Colonic mucosa (tissue), 4 donors: ENCODE results near the gene CRIP3. TPM values are rescaled to one million over a fixed set of nuclear protein-coding genes. Genes with fewer than 3 reads are reported as not detected.
A peak's percentile ranks its signal among the peaks of the same experiment; 100 is the strongest.

Experiments used
- DNase-seq: peaks from one replicate; pipeline ENCODE4 v3.0.0-alpha.2; 2020
- H3K27ac ChIP-seq: fragments of 200-600 bp; one replicate; pipeline ENCODE4 v1.8.0; 2021
- H3K27me3 ChIP-seq: fragments of 200-600 bp; one replicate; pipeline ENCODE4 v1.8.0; 2021
- H3K36me3 ChIP-seq: fragments of 200-600 bp; one replicate; pipeline ENCODE4 v1.8.0; 2021
- H3K4me1 ChIP-seq: fragments of 200-600 bp; one replicate; pipeline ENCODE4 v1.8.0; 2021; ENCODE audit warnings: mild to moderate bottlenecking
- H3K4me3 ChIP-seq: fragments of 200-600 bp; one replicate; pipeline ENCODE4 v1.8.0; 2021
- H3K9ac ChIP-seq, 2 donors: one replicate each; pipeline ENCODE4 v1.7.0; 2013; ENCODE audit warnings: control low read depth in 2 of 2, low read depth in 2 of 2, low read length in 2 of 2
- H3K9me3 ChIP-seq: fragments of 200-600 bp; one replicate; pipeline ENCODE4 v1.8.0; 2021
- CTCF ChIP-seq: fragments of 200-600 bp; IDR thresholded peaks from one replicate; pipeline ENCODE4 v1.8.0; 2022; ENCODE audit warnings: antibody characterized with exemption, mild to moderate bottlenecking
- intact Hi-C: fragments of 100-400 bp; cut with DNase I; formaldehyde crosslinking; loops from one replicate; pipeline ENCODE4 v1.14.1; 2022
- total RNA-seq, 2 donors: library from RNA; stranded (reverse); fragmentation: NEBNext Ultra II Directional in 1 of 2; extraction: Animal tissue kit (Norgen Biotek cat#: 25700) in 1 of 2; gene quantifications; one replicate each; pipeline ENCODE4 v1.2.1, GENCODE V29; 2021
- donor health status: healthy.
- donor health status: DM: no; HTN: no; CAD: no.
- donor health status: DM: no; HTN: no; CAD: no.

Gene CRIP3
- total RNA-seq, 2 donors from 2014 or later = 0.69 to 1.8 TPM

DNA sequence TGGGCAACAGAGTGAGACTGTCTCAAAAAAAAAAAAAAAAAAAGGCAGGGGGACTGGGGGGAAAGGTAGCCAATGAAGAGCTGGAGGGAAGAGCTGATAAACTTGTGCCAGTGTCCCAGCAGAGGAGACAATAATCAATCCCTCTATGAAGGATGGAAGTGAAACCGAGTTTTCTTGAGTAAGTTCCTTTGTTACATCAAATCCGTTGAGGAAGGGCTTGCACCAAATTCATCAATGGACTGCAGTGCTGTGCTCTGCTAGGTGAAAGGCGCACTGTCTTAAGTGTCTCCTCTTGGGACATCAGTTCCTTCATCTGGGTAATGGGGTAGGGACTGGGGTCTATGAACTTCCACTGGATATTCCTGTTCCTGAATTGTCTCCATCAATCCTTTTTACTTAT, 3.0 kb upstream of the CRIP3 start:
- Histone ChIP-seq H3K27ac (no peak overlapping the region), H3K9ac (no peak overlapping the region), H3K9me3 (no peaks in the 10 kb centered on the region), H3K4me1 (no peaks in the 10 kb centered on the region), H3K27me3 (no peaks in the 10 kb centered on the region), H3K4me3 (no peak overlapping the region), H3K36me3 (no peaks in the 10 kb centered on the region)
- no peak for DNase-seq
- no peak for TF ChIP-seq CTCF
- intact Hi-C loops = no loop called here

- Histone ChIP-seq H3K9ac (no peak overlapping the region), H3K9me3 (no peaks in the 10 kb centered on the region), H3K4me3 (no peak overlapping the region), H3K27ac (no peak overlapping the region), H3K4me1 (no peaks in the 10 kb centered on the region), H3K36me3 (no peaks in the 10 kb centered on the region), H3K27me3 (no peaks in the 10 kb centered on the region)
- DNase-seq = no peak
- intact Hi-C loops = no loop called here
- no peak for TF ChIP-seq CTCF
Measured at GRCh38 chr6:43310624-43311023, 2.0 kb upstream of the CRIP3 start.

DNA sequence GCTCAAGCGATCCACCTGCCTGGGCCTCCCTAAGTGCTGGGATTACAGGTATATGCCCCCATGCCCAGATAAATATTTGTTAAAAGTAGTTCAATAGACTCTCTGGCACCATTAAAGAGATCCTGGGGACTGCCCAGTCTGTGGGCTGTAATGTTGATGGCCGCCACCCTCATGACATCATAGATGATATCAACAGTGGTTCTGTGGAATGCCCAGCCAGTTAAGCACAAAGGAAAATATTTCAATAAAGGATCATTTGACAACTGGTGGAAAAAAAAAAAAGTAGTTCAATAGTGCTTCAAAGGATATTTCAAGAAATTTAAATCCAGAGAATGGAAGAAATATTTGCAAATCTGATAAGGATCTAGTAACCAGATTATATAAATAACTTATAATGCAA, 1.5 kb upstream of the CRIP3 start:
- no peak for TF ChIP-seq CTCF
- DNase-seq = no peak
- no peaks in the 10 kb centered on the region for H3K36me3 ChIP-seq
- no peak overlapping the region for H3K4me3 ChIP-seq
- intact Hi-C loops = no loop called here
- H3K9me3 ChIP-seq = no peaks in the 10 kb centered on the region
- no peaks in the 10 kb centered on the region for H3K27me3 ChIP-seq
- no peaks in the 10 kb centered on the region for H3K4me1 ChIP-seq
- no peak overlapping the region for H3K27ac ChIP-seq
- no peak overlapping the region for H3K9ac ChIP-seq

DNA sequence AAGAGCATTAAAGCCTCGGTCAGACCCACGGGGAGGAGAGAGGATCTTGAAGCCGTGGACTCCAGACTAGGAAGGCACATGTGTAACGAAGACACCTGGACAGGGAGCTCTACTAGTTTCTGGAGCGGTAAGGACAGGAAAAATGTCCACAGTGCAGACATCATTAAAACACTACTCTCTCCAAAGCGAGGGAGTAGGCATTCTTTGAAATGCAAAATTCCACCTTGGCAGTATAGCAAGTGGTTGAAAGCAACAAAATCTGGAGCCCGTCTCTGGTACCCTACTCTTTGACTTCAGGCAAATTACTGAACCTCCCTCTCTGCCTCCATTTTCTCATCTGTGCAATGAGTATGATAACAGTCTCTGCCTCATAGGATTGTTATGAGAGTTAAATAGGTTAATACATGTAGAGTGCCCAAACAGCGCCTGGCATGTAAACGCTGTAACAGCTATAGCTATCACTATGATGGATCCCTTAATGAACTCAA, 408 bp upstream of the CRIP3 start:
- Histone ChIP-seq H3K9ac (peak overlapping the region in 1 of 2 donors; percentile 4), H3K4me1 (no peaks in the 10 kb centered on the region), H3K27ac (no peak overlapping the region), H3K27me3 (no peaks in the 10 kb centered on the region), H3K4me3 (peak overlapping the region; percentile 19), H3K36me3 (no peaks in the 10 kb centered on the region), H3K9me3 (no peaks in the 10 kb centered on the region)
- intact Hi-C loops = no loop called here
- DNase-seq = no peak
- no peak for TF ChIP-seq CTCF

DNA sequence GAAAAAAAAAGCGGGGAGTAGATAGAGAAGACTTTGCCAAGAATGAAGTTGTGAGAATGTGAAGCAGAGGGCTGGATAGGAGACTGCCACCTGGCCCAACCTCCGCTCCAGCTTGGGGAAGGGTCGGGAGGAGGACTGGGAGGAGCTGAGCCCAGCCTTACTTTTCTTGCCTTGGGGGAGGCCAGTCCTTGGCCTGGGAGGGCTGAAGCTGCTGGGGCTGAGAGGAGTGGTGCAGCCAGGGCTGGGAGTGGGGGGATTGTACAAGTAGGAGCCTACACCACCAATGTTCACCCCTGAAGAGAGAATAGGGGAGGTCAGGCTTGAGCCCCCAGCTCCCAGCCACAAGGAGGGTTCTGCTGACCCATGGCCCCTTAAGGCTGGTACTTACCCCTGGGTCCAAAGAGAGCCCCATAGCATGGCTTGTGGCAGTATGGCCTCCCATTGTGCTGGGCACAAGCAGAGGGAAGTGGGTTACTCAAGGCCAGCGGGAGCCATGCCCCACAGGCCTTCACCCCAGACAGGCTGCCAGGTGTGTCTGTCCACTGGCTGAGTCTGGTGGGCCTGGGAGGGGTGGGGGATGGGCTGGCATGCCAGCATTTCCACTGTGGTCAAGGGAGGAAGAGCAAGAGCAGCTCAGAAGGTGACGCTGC, 1.1 kb downstream of the CRIP3 start:
- no peak overlapping the region for H3K9ac ChIP-seq

More for the DNA sequence above, 1.1 kb downstream of the CRIP3 start:
- Histone ChIP-seq H3K27ac (no peak overlapping the region), H3K27me3 (no peaks in the 10 kb centered on the region), H3K4me3 (no peak overlapping the region), H3K36me3 (no peaks in the 10 kb centered on the region), H3K9me3 (no peaks in the 10 kb centered on the region), H3K4me1 (no peaks in the 10 kb centered on the region)
- TF ChIP-seq CTCF = no peak
- DNase-seq = no peak
- intact Hi-C loops = no loop called here
